ENCODE results near the gene ASB3. TPM values are rescaled to one million over a fixed set of nuclear protein-coding genes. Genes with fewer than 3 reads are reported as not detected.

ASB3 gene
- total and polyA plus RNA-seq, 8 donors = 0.58 to 53.6 (median 5.7) TPM

DNA sequence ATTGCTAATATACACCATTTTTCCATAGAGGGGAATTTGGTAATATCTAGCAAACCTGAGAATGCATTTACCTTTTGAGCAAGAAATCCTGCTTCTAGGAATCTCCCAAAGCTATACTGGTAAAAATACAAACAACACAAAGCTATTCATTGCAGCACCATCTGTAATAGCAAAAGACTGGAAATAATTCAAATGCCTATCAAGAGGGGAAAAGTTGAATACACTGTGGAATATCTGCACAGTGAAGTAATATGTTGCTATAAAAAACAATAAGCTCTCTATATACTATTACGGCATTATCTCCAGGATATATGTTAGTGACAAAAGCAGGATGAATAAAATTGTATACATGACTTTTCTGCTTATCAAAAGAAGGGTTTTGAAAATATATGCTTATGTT, 131.5 kb downstream of the ASB3 start:
- no peak overlapping the region for H3K27ac ChIP-seq
- DNase-seq = no peak
- no peaks in the 10 kb centered on the region for H3K36me3 ChIP-seq
- intact Hi-C loops (cut with DNase I; ENCODE audit: low total_unique reads) = no loop called here
- H3K4me1 ChIP-seq = no peaks in the 10 kb centered on the region
- no peak for TF ChIP-seq EP300 (IDR thresholded peaks at IDR 0.05)
- no peak for TF ChIP-seq POLR2A (IDR thresholded peaks at IDR 0.05)
- TF ChIP-seq, protein P1, sequence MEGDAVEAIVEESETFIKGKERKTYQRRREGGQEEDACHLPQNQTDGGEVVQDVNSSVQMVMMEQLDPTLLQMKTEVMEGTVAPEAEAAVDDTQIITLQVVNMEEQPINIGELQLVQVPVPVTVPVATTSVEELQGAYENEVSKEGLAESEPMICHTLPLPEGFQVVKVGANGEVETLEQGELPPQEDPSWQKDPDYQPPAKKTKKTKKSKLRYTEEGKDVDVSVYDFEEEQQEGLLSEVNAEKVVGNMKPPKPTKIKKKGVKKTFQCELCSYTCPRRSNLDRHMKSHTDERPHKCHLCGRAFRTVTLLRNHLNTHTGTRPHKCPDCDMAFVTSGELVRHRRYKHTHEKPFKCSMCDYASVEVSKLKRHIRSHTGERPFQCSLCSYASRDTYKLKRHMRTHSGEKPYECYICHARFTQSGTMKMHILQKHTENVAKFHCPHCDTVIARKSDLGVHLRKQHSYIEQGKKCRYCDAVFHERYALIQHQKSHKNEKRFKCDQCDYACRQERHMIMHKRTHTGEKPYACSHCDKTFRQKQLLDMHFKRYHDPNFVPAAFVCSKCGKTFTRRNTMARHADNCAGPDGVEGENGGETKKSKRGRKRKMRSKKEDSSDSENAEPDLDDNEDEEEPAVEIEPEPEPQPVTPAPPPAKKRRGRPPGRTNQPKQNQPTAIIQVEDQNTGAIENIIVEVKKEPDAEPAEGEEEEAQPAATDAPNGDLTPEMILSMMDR (IDR thresholded peaks at IDR 0.05) = no peak
- TF ChIP-seq POLR2AphosphoS5 (IDR thresholded peaks at IDR 0.05) = no peak
- 48 to 79% (median 60%) methylated on average over 1 of the region's 1 CpG for WGBS, 5 donors
- H3K4me3 ChIP-seq = no peak overlapping the region
- H3K27me3 ChIP-seq = no peaks in the 10 kb centered on the region
- no peaks in the 10 kb centered on the region for H3K9me3 ChIP-seq

DNA sequence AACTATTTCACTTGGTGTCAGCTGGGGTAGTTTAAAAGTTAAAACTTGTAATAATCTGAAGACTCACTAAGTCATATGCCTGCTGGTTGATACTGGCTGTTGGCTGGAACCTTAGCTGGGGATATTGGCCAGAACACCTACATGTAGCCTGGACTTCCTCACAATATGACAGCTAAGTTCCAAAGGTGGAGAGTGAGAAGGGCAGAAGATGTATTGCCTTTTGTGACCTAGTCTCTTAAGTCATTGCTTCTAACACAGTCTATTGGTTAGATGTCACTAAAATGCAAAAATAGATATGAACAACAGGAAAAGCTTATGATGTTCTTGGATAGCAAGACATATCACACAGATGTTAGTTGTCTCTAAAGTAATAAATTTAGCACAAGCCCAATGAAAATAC, 132.4 kb downstream of the ASB3 start:
- intact Hi-C loops (cut with DNase I; ENCODE audit: low total_unique reads) = no loop called here
- H3K4me1 ChIP-seq = no peaks in the 10 kb centered on the region
- TF ChIP-seq POLR2AphosphoS5 (IDR thresholded peaks at IDR 0.05) = peak in 2 of 3 donors; percentile 13 to 78
- no peak for TF ChIP-seq EP300 (IDR thresholded peaks at IDR 0.05)
- TF ChIP-seq, protein P1 (IDR thresholded peaks at IDR 0.05) = no peak
- no peak overlapping the region for H3K4me3 ChIP-seq
- no peaks in the 10 kb centered on the region for H3K27me3 ChIP-seq
- peak in 1 of 2 donors; percentile 35 for DNase-seq
- H3K36me3 ChIP-seq = no peaks in the 10 kb centered on the region
- no peak overlapping the region for H3K27ac ChIP-seq
- H3K9me3 ChIP-seq = no peaks in the 10 kb centered on the region

DNA sequence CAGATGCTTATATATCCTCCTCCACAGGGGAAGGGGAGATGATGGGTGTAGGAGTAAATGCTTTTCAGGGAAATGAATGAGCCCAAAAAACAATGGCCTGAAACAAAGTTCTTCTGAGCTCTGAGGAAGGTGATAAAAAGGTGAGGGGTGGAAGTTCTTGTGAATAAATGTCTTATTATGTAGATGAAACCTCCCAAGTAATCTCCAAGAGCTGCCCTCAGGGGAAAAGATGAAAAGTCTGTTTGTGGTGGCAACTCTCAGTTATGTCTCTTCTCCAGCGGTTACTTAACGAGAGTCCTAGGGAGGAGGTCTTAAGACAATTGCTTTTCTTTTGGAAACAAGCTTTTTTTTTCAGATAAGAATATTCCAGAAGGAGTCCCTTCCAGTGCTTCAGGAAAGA, 134.6 kb downstream of the ASB3 start:
- H3K36me3 ChIP-seq = no peaks in the 10 kb centered on the region
- intact Hi-C loops (cut with DNase I; ENCODE audit: low total_unique reads) = no loop called here
- TF ChIP-seq, protein P1 (IDR thresholded peaks at IDR 0.05) = no peak
- TF ChIP-seq EP300 (IDR thresholded peaks at IDR 0.05) (no peak), POLR2A (IDR thresholded peaks at IDR 0.05) (no peak), POLR2AphosphoS5 (IDR thresholded peaks at IDR 0.05) (no peak)
- DNase-seq = no peak
- H3K27ac ChIP-seq = no peak overlapping the region
- 89 to 96% (median 93%) methylated on average over 2 of the region's 2 CpGs for WGBS, 5 donors
- no peak overlapping the region for H3K4me3 ChIP-seq
- H3K9me3 ChIP-seq = no peaks in the 10 kb centered on the region
- no peaks in the 10 kb centered on the region for H3K4me1 ChIP-seq
- H3K27me3 ChIP-seq = no peaks in the 10 kb centered on the region

DNA sequence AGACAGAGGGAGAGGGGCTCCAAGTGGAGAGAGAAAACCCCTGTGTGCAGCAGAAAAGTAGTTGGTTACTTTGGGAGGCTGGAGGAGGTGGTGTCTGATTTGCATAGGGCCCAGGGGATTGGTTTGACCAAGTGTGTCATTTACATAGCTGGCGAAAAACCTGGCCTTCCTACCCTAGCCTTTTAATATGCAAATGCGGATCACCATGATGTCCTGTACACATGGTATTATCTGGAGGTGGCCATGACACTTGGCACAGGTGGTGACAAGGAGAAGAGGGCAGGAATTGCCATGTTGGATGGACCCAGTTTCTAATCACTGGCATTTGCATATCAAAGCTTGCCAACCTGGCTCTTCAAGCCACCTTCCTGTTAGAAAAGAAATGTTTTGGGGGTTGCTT, 140.0 kb downstream of the ASB3 start:
- no peak for TF ChIP-seq EP300 (IDR thresholded peaks at IDR 0.05)
- TF ChIP-seq POLR2AphosphoS5 (IDR thresholded peaks at IDR 0.05) = no peak
- TF ChIP-seq POLR2A (IDR thresholded peaks at IDR 0.05) = no peak
- TF ChIP-seq, protein P1 (IDR thresholded peaks at IDR 0.05) = no peak
- H3K9me3 ChIP-seq = no peaks in the 10 kb centered on the region
- H3K36me3 ChIP-seq = no peaks in the 10 kb centered on the region
- no peak for DNase-seq
- no peak overlapping the region for H3K27ac ChIP-seq
- intact Hi-C loops (cut with DNase I; ENCODE audit: low total_unique reads) = no loop called here
- H3K27me3 ChIP-seq = no peaks in the 10 kb centered on the region
- 82 to 92% (median 90%) methylated on average over 2 of the region's 2 CpGs for WGBS, 5 donors
- H3K4me3 ChIP-seq = no peak overlapping the region
- no peaks in the 10 kb centered on the region for H3K4me1 ChIP-seq

All from stomach (tissue), 9 donors.